Measurements from ENCODE around the gene SLC22A25.

Gene SLC22A25

GRCh38 chr11:63227521-63228107 lies 15.8 kb downstream of the SLC22A25 start:
- no peak for DNase-seq

GRCh38 chr11:63226488-63227114 lies 16.8 kb downstream of the SLC22A25 start:
- no peak for DNase-seq

DNA sequence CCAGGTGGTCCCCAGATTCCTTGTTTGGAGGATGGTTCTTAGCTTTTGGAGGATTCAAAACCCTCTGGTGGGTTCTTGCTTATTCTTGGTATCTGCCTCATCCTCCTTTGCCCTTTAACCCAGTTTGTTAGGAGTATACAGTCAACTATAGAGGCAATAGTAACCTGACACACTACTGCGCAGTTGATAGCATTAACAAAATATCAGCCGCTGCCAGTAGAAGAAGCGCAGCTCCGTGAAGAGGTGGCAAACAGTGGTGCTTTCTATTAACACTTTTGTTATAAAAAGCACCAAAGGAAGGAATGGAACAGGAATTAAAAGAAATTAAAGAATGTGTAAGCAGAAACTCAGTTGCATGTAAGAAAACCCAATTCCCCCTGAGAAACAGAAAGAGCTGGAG lies 29.3 kb downstream of the SLC22A25 start:
- DNase-seq: no peak

GRCh38 chr11:63212742-63213141 lies 30.7 kb downstream of the SLC22A25 start:
- DNase-seq: peak; percentile 29

DNA sequence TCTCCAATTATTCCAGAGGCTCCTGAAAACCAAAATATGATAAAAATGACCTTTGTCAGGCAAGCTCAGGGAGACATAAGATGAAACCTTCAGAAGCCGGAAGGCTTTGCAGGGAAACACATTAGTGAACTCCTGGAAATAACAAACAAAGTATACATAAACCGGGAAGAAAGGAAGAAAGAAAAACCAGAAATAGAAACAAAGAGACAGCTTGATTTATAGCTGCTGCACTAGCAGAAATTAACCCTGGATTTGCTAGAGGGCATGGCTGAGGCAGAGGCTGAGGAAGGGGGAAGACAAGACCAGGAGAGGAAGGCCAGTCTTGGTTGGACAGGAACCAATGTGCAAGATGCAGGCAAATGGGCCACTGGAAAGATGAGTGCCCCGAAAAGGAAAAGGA lies 33.3 kb downstream of the SLC22A25 start:
- no peak for DNase-seq
